HG02571 (cell line): ENCODE data around the gene WDR27.

Experiments used
- ATAC-seq: cut with Tn5 transposase; IDR thresholded peaks from one replicate; pipeline ENCODE4 v1.9.1; 2021; ENCODE audit warnings: mild to moderate bottlenecking, moderate library complexity; ENCODE audit not compliant: unreplicated experiment

WDR27 gene

DNA sequence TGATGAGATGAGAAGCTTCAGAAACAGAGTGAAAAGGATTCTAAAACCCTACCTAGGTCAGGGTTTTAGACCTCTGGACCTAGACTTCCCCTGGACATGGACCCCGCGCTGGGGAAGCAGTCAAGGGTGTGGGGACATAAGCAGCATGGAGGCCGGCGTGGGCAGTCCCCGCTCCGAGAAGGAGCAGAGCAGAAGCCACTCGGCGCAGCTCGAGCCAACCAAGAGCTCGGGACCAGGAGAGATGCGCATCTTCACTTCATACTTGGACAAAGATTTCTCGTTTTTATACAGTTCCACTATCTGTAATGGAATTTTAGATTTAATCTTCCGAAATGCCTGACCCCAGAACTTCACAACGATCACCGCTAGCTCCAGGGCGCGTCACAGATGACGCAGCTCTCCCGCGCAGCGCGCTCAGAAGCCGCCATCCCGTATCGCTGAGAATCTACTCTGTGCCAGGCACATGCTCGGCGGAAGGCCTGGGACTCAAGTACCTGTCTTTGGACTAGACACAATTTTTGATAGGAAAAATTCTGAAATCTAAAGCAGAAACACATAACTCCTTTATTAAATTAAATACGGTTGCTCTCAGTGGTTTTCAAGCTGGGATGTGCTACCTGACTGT lies 60.3 kb downstream of the WDR27 start:
- no peak for ATAC-seq

DNA sequence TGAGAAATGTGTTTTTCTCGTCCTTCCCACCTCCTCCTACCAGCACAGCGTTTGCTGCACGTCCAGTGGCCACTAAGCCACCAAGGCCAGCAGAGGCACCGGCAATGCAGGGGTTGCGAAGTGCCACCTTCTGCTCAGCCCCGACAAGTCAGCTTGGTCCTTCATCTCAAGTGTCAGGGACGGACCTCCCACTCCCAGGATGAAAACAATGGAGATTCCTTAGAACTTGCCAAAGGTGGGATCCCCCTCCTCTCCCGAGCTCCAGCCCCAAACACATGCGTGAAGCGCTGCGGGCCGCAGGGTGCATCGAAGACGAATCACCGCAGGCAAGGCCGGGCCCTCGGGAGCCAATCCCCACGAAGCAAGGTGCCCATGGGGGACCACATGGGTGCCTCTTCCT lies 60.8 kb downstream of the WDR27 start:
- ATAC-seq, result no peak

DNA sequence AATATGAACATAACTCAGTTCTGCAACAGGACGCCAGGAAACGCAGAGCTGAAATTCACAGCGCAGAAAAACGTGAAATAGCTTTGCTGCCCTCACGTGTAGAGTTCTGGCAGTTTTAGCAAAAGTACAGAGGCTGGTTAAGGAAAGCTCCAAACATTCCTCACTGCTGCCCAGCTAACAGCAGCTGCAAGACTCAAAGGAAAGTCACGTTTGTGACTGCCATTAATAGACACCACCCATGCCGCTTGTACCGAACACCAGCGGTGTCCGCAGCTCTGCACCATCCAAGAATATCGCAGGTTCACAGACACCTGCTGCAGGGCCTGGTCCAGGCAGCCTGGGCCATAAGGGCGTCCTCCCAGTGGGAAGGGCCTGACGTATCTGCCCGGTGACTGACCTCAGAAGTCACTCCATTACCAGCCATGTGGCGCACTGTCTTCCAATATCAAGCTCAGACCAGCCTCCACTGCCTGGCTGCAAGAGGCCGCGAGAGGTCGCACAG lies 61.4 kb downstream of the WDR27 start:
- no peak for ATAC-seq

DNA sequence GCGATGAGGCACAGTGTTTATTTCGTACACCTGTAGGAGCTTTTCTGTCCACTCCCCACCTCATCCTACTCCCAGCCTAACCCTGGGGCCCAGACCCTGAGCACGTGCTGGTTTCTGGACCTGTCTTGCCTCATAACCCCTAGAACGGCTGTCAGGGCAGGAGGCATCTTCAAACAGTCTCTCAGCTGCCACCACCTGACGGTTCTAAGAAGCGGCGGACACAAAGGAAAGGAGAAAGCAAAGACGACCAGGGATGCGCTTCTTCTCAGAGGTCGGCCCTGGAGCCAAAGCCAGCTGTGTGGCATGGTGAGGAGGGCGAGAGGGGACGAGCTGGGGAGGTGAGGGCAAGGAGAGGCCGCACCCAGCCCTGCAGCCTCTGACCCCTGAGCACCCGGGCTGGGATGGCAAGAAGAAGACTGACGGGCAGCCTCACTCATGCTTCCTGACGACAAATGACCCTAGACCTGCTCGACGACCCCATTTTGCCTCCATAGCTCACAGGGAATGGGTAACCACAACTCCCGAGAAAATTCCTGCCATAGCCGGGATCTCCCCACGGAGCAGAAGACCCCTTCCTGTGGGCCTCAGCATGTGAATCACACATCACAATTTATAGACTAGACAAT lies 62.1 kb downstream of the WDR27 start:
- ATAC-seq, result no peak

DNA sequence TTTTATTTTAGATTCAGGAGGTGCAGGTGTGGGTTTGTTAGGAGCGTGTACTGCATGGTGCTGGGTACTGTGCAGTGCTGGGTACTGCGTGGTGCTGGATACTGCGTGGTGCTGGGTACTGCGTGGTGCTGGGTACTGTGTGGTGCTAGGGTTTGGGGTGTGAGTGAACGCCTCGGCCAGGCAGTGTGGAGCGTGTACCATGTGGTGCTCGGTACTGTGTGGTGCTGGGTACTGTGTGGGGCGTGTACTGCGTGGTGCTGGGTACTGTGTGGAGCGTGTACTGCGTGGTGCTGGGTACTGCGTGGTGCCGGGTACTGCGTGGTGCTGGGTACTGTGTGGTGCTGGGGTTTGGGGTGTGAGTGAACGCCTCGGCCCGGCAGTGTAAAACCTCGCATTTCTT lies 62.9 kb downstream of the WDR27 start:
- ATAC-seq, result no peak

DNA sequence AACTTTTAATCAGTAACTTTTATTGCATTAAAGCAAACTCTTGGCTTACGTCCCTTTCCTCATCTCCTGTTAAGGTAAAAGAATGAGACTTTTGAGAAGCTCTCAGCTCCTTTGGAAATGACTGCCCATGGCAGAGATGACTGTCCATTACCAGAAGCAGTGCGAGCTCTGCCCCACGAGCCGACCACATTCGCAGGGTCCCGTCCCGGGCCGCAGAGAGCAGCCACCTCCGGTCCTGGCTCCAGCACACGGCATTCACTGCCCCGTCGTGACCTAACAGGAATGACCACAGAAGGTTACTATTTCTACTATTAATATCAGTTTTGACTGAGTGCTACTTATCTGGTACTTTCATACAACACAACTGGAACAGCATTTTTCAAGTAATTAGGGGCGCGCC lies 63.4 kb downstream of the WDR27 start:
- ATAC-seq, result no peak

DNA sequence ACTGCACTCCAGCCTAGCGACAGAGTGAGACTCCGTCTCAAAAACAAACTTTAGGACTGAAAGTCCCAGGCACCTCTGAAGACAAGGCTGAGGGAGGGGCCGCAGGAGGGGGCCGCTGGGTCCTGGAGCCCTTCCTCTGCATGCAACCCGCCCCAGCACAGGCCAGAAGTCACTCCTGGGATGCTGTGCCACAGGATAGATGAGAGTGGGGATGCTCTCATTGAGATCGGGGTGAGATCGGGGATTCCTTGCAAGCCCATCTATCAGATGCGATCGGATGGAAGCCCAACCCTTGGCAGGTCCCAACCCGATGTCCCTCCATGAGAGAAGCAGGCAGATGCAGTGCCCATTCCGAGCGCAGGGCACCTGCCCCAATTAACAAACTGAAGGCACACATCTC lies 66.5 kb downstream of the WDR27 start:
- ATAC-seq, result no peak

DNA sequence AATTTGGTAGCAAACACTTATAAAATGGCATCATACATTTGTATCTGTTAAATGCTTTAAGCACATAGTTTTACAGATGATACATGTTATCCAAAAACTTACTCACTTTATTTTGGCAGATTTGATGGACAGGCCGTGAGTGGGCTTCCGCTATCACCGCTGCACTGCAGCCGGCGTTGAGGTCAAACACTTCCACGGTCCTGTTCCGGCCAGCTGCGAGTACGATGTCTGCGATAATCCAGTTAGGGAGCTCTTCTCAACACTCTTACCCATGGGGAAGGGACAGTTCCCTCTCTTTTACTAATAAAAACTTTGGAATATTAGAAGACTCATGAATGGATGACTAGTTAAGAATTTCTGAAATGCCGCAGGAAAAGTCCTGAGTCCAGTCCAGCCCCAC lies 69.0 kb downstream of the WDR27 start:
- ATAC-seq, result no peak

DNA sequence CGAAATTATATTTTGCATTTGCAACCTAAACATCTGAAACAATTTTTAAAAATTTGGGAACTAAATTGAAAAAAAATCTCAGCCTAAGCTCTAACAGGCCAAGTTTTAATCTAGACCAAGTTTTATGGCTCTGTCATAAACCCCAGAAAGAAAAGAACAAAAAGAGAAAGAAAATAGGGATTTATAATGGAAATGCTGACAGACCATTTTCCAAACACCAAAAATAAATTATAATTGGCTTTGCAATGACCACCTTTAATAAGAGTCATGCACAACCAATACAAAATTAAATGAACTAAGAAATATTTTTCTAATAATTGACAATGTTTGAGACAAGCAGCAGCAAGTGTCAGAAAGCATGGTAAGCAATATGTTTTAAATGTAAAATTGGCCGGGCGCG lies 72.6 kb downstream of the WDR27 start:
- ATAC-seq, result no peak

DNA sequence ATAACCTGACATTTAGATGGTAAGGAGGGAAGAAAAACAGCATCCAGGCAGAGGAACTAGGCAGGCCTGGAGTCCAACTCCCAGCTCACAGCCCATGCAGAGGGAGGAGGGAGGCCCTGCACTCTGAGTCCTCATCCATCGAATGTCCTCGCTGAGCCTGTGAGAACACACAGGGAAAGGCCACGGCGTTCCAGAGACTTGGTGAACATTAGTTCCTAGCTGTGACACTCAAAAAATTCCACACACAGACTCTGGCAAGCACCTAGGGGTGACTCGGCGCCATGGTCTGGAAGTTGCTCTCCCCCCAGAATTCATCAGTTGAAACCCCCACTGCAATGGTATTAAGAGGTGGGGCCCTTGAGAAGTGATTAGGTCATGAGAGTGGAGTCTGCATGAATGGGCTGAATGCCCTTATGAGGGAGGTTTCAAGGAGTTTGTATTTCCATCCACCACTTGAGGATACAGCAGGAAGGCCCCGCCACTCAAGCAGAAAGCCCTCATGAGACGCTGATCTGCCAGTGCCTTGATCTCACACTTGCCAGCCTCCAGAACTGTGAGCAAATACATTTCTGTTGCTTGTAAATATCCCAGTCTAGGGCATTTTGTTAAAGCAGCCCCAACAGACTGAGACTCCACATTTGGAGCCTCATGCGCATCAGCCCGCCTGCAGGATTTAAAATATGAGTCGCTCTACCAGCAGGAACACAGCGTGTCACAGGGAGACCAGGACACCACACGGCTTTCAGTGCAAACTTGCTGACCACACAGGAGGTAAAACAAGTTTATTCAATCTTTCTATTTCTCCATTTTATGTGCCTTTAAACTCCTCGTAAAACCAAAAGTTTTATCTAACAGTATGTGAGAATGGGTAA lies 73.9 kb downstream of the WDR27 start:
- ATAC-seq, result no peak

DNA sequence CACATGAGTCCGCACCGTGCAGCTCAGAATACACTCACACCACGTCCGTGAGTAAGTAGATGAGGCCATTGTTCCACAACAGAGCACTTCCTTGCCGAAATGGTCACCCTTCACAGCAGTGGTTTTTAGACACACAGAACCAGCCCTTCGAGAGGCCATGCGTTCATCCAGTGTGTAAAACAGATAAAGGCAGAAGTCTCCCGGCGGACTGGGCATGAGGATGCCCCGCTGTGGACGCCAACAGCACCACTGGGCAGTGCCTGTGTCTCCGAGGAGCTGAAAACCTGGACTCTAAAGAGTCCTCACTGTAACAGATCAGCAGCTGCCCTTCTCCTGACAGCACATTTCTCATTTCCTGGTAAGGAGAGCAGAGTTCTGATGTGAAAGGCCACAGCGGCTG lies 75.2 kb downstream of the WDR27 start:
- no peak for ATAC-seq

DNA sequence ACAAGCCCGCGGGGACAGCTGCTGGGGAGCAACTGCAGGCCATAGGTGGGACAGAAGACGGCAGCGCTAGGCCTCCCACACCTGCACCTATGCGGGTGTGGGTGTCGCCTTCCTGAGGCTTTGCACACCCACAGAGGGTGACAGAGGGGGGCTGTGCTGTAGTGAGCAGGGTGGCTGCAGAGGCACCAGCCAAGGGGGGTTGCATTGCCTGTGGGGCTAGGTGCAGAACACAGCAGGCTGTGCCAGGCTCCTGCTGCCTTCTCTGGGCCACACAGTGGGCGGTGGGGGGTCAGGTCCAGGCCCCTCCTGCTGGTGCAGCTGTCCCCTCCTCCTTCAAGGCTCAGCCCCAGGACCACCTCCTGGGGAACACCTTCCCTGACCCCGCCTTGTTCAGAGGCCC lies 75.7 kb downstream of the WDR27 start:
- no peak for ATAC-seq

DNA sequence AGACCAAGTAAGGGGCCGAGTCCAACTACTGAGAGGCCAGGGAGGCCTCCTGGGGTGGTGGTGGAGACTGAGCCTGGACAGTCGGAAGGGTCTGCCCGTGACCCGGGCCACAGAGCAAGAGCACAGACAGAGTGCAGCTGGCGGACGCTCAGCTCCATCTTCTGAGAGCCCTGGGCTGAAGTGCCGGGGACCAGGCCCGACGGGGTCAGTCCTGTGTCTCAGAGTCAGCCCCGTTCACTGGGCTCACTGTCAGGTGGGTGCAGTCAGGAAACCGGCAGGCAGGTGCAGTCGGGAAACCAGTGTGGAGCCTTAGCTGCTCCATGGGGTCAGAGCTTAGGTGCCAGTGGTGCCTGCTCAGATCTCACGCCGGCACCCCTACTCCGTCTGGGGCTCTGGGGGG lies 76.5 kb downstream of the WDR27 start:
- ATAC-seq, result no peak

DNA sequence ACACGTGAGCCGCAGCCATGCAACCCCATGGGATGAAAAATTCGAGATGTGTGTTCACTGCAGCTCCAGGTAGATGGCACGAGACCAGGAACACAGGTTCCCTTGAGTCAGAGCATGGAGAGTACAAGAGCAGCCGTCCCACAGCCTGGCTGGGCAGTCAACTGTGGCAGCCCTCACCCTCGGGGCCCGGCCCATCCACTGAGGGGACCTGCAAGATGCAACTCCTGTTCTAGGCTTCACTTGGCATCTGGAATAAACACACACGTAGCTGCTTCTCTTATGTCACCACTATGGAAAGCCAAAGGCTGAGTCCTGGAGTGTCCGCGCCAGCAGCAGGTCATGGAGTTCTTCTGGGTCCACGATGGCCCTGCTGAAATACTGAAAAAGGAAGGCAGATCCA lies 77.0 kb downstream of the WDR27 start:
- ATAC-seq, result no peak

DNA sequence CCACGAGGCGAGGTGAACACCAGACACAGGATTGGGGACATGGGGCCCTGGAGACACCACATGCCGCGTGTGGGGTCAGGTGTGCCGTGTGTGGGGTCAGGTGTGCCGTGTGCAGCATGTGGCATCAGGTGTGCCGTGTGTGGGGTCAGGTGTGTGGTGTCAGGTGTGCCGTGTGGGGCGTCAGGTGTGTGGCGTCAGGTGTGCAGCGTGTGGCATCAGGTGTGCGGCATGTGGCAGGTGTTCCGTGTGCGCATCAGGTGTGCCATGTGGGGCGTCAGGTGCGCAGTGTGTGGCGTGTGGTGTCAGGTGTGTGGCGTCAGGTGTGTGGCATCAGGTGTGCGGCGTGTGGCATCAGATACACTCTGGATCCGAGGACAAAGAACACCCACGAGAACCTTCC lies 77.9 kb downstream of the WDR27 start:
- no peak for ATAC-seq

DNA sequence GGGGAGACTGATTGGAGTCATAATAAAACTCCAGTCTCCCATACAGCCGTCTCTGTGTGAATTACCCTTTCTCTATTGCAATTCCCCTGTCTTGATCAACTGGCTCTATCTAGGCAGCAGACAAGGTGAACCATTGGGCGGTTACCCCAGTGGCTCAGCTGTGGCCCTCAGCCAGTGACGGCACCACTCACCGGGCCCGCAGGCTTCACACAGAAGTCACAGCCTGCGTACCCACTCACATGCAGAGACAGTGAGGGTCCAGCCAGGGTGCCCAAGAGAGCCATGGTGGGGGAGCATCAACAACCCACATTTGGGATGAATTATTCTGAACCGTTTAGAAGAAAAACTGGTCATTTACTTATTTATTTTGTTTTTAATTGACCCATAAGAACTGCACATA lies 78.5 kb downstream of the WDR27 start:
- no peak for ATAC-seq

DNA sequence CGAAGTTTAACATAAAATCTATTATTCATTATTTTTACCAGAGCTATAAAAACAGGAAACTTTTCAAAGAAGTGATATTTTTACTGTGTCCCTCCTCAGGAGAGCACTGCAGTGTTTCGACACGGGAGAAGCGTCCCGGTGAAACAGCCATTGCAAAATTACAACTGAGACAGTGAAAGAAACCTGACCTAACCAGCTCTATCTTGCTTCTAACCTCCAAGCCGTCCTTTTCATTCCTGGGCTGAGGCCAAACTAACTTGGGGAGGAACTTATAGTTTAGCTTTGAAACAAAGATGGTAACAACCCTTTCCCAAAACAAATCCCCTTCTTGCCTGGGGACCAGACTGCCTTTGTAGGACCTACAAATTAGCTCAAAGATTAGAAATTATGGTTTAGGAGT lies 79.2 kb downstream of the WDR27 start:
- no peak for ATAC-seq

DNA sequence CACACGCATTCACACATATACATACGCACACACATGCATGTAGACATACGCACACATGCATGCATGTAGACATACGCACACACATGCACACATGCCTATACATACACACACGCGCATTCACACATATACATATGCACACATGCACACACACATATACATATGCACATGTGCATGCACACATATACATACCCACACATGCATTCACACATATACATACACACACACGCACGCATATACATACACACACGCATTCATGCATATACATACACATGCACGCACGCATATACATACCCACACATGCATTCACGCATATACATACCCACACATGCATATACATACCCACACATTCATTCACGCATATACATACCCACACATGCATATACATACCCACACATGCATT lies 80.5 kb downstream of the WDR27 start:
- no peak for ATAC-seq

DNA sequence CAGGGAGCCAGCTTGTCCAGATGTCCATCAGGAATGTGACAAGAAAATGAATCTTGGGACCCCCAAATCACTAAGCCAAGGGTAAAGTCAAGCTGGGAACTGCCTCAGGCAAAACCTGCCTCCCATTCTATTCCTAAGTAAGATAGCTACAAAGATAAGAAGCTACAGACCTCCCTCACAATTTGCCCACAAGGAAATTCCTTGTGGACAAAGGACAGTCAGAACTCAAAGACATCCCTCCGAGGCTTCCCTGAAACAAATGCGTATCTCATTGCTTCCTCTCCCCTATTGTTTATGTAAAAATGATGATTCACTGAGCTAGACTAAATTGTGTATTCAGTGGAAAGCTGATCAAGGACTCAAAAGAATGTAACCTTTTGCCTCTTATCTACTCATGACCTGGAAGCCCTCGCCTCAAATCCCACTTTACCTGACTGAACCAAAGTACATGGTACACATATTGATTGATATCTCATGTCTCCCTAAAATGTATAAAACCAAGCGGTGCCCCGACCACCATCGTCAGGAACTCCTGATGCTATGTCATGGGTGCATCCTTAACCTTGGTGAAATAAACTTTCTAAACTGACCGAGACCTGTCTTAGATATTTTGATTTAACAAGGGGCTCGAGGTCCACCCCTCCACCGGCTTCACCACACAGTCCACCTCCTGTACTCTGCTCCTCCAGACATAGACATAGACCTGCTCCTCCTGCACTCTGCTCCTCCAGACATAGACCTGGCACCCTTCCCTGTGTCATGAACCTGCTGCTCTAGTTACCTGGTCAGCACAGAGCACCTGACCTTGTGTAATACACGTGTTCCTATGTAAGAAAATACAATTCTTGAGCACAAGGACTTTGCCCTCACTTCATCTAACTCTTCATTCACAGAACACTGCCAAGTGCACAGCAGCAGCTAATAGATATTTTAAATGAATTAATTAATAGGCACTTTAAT lies 81.4 kb downstream of the WDR27 start:
- no peak for ATAC-seq

DNA sequence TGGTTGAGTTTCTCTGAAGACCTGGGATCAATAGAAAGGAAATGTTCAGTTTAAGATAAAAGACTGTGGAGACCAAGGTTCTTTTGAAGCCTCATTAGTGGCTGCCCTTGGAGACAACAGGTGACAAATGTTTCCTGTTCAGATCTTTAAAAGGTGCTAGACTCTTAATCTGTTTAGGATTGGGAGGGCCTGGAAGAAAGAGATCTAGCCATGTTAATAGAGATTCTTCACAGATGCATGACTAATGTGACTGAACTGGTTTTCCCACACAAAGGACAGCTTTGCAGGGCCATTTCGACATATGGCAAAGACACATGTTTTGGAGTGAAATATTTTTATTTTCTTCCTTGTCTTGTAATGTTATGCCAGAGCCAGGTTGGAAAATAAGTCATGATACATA lies 82.2 kb downstream of the WDR27 start:
- ATAC-seq, result no peak
